Fibroblast of skin of scalp (primary cell): ENCODE measurements around the gene THSD4.
A peak's percentile ranks its signal among the peaks of the same experiment; 100 is the strongest.
"Not testable (repeated sequence)": the region's sequence is repeated elsewhere in the genome, so short reads cannot be mapped to it uniquely, and the experiment has no call there.

Experiments used
- DNase-seq: peaks from one replicate; pipeline ENCODE4 v3.0.0-alpha.2; 2013

THSD4 gene

DNA sequence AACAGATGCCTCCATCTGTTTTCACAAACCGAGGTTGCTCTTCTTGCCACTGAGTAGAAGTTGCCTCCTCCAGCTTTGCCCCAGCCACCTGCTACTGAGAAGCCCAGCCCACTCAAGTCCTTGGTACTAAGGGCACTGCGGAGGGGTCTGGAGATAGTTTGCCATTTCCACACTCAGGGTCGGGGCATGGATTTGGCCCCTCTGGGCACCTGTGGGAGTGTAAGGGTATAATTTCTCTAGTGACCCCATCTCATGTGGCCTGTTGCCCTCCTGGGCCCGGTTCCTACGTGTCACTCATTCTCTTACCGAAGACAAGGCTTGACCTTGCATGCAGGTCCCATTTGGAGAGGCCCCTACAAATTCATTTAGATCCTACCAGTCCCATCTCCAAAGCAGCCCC, 79.0 kb downstream of the THSD4 start:
- DNase-seq: no peak

DNA sequence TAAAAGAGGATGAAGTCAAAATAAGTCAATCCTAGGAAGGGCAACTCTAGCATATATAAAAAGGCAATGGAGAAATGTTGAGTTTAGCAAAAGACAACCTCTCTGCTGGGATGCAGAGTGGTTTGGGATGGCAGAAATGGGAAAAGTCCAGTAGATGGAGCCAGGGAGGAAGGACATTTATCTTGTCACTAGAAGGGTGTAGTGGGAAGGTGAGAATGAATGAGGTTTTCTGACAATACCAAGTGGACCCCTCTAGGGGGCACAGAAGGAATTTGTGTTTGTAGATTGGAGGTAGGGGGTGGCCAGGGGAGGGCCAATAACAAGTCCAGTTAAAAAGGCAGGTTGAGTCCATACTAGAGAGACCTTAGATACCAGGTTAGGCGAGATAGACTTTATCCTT, 80.0 kb downstream of the THSD4 start:
- DNase-seq: no peak

DNA sequence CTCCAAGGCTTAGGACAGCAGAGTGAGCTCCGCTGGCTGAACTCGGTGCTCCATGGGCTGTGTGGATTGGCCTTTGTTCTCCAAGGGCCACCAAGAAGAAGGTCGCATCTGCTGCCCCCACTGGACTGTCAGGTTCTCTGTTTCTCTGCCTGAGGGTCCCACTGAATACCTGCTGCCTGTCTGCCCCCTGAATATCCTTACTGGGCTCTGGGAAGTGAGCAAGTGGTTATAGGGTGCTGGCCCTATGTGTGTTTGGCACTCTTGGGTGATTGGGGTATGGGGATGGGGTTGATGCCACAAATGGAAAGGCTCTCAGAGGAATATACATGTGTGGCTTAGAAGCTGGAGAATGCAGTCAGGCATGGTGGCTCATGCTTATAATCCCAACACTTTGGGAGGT, 82.3 kb downstream of the THSD4 start:
- no peak for DNase-seq

DNA sequence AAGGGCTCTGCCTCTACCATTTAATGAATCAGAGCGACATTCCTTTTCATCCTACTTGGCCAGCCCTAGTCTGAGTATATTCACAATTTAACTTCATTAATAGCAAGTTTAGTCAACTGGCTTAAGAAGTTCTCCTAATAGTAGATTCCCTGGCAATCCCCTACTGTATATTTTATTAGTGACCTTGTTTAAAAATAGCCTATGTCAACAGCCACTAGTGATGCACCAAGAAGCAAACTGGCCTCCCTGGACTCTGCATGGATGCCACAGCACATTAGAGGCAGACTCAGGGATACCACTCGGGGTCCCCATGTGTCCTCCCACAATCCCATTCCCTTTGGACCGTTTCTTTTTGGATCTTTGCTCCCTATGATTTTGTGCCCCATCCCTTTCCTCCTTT, 83.6 kb downstream of the THSD4 start:
- DNase-seq: no peak

DNA sequence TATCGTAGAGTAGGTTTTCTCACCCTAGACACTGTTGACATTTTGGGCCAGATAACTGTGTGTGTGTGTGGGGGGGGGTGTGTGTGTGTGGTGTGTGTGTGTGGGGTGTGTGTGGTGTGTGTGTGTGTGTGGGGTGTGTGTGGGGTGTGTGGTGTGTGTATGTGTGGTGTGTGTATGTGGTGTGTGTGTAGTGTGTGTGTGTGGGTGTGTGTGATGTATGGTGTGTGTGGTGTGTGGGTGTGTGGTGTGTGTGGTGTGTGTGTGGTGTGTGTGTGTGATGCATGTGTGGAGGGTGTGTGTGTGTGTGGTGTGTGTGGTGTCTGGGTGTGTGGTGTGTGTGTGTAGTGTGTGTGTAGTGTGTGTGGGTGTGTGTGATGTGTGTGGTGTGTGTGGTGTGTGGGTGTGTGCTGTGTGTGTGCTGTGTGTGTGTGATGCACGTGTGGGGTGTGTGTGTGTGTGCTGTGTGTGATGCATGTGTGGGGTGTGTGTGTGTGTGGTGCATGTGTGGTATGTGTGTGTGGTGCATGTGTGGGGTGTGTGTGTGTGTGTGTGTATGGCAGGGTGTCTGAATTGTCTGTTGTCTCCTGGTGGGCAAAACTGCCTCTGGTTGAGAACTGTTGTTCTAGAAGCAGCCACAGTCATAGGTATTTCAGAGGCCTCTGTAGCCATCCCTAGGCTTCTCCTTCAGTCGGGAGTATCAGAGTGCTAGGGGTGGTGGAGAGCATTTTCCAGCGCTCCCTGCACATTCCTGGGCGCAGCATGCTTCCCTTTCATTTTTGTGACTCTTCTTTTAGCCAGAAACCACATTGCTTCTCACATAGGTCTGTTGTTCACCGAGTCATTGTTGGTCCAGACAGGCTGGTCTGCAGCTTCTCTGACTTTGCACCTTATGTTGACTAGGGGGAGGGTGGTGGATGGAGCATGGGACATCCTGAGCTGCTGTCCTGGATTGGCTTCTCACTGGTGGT, 84.4 kb downstream of the THSD4 start:
- DNase-seq: peak; percentile 40

DNA sequence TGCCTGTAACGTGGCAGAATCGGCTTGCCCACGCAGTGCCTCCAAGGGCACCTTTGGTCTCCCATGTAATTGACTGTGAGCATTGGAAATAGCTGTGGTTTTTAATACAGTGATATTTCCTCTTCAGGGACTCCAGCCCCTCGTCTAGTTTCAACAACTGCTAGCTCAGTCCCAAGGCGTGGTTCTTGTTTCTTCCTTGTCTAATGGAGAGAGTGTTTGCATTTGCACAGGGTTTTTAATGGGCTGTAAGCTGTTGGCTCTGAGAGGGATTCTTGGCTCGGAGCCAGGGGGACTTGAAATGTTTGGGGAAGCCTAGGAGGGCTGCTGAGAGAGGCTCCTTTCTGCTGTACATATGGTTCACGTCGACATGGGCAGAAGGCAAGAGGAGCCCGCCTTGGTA, 86.2 kb downstream of the THSD4 start:
- DNase-seq: no peak

DNA sequence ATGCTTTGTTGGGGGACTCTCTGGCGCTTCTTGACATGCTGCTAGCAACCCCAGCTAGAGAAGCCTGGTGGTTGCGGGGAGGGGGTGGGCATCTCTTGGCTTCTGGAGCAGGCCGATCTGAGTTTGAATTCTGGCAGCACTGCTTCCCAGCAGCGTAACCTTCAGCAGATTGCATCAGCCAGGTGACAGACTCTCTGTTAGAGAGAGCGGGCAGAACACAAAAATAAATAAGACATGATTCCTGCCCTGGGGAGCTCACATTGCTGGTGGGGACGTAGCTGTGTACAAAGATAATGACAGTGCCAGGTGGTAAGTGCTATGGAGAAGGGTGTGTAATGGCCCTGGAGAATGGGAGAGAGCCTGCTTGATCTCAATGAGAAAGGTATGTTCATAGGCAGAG, 87.4 kb downstream of the THSD4 start:
- DNase-seq: no peak

DNA sequence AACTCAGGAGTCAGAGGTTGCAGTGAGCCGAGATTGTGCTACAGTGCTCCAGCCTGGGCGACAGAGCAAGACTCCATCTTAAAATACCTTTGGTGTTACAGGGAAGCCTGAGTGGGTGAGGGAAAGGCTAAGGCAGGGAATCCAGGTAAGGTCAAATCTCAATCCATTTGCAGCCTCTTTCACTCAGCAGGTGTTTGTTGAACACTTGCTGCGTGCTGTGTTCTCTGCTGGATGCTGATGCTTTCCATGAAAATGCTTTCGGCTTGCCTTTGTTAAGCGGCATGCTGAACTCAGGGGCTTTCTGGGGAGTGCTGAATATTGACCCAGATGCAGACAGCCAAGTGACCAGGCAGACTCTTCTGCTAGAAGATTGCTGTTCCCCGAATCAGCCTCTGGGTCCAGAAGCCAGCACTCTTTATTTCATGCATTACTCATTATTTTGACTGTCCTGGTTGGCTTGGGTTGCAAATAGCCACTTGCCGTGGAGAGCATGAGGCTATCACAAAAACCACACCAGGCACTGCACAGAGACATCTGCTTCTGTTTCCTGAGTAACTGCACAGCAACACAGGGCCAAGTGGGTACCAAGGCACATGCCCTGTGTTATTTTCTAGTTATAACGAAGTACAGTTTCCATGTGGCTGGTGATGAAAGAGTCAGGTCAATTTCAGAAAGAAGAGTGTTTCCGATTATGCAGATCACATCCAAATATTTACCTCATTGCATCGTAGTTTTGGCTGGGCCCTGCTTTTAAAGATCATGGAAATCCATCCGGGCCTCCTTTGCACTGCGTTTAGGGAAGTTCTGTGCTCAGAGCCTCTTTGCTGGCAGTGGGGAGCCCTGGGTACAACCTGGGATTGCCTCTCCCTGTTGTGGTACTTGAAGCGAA, 88.6 kb downstream of the THSD4 start:
- no peak for DNase-seq

DNA sequence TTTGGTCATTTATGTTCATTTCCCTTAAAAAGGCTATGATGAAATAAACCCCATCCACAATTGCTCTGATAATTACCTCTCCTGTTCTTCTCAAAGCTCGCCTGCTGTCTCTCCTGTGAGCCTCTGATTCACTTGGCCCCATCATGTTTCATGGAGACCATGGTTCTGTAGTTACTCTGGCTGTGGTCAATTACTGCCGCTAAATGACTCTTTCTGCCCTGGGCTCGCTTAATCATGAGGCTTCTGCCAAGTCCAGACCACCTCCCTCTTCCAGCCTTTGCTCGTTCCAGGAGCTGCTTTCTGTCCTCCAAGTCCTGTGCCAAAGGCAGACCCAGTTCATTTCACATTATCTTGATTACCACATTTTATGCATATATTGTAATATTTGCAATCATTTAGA, 91.9 kb downstream of the THSD4 start:
- no peak for DNase-seq

DNA sequence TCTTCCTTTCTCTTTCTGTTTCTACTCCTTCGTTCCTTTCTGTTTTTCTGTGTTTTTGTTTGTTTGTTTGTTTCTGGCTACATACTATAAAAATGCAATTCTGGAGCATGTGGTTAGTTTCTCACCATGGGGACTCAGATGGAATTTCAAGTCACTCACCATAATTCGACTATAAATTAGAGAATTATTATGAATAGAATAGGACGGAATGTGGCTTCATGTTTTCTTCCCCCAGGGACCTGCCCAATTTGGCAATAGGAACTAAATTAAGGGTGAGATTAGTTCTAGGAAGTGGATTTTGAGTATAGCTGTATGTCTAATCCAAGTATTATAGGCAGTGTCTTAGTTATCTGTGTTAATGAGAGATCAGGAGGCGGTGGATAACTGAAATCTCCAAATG, 96.9 kb downstream of the THSD4 start:
- DNase-seq: peak; percentile 72

DNA sequence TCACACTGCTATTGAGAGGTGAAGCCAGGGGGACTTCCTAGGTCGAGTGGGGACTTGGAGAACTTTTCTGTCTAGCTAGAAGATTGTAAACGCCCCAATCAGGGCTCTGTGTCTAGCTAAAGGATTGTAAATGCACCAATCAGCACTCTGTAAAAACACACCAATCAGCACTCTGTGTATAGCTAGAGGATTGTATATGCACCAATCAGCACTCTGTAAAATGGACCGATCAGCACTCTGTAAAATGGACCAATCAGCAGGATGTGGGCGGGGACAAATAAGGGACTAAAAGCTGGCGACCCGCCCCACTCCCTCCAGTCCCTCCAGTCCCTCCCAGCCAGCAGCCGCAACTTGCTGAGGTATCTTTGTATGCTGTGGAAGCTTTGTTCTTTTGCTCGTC, 98.7 kb downstream of the THSD4 start:
- DNase-seq: not testable (repeated sequence)

DNA sequence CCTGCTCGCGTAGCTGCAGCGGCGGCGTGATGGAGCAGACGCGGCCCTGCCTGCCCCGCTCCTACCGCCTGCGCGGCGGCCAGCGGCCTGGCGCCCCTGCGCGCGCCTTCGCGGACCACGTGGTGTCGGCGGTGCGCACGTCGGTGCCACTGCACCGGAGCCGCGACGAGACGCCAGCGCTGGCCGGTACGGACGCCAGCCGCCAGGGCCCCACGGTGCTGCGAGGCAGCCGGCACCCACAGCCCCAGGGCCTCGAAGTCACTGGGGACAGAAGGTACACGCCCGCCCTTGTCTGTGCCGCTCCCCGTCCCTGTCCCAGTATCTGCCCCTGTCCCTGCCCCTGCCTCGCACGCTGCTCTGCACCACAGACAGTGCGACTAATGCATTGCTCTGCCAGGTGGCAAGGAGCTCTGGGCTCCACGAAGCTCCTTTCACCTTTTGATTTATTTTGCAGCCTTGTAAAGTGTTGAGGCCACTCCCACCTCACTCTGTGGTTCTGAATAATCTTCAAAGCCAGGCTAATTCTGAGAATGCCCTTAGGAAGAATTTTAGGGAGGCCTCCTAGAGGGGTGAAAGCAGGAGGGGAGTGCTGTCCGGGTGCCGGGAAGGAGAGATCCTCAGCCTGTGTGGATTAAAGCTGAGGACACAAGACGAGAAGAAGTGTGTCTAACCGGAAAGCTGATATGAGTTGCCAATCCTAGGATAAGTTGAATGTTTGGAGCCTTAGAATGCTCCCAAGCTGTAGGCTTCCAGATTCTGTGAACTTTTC, 100.0 kb downstream of the THSD4 start:
- no peak for DNase-seq

DNA sequence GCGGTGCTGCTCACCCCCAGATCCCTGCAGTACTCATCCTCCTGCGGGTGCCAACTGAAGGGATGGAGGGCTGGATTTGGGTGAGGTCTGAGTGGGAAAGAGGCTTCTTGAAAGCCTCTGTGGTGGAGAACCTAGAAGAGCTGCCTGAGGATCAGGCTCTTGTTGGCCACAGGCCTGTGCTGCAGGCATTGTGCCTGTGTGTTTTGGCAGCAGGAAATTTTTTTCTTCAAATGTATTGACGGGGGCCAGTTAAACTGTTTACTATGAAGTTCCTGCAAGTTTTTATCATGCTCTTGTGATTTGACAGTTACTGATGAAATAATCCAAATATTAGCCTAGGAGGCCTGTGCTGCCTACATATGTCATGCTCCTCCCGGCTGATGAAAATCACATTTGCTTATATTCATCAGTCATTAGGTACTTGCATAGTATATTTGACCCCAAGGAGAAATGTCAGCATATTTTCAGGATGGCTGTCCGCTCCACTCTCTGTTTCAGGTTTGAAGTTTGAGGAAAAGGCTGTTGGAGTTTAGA, 103.1 kb downstream of the THSD4 start:
- DNase-seq: no peak

DNA sequence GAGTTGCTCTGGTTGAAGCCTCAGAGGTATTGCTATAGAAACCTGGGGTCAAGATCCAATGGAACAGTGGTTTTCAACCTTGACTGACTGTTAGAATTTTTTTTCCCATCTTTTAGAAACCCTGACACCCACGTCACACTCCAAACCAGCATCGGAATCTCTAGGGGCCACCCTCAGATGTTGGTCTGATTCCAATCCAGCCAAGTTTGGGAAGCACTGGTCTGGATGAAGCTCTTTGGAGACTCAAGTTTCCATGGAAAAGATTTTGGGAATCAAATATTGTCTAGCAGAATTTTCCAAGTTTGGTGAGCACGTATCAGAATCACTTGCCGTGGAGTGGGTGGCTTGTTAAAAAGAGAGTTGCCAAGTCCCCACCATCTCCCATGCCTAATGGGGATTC, 103.8 kb downstream of the THSD4 start:
- no peak for DNase-seq

DNA sequence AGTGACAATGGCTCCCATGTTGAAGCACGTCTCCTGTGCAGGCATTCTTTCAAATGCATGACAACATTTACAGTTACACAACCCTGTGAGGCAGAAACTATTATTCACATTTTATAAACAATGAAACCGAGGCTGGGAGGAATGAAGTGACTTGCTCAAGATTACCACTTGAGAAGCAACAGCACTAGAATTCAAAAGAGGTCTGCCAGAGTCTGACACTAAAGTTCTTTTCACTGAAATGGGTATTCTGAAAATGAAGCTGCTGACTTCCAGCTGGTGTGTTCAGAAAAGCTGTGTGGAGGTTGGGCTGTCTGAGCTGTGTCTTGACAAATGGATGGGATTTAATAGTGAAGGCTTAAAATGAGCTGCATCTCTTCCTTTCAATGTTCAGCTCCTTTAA, 104.4 kb downstream of the THSD4 start:
- peak; percentile 47 for DNase-seq

DNA sequence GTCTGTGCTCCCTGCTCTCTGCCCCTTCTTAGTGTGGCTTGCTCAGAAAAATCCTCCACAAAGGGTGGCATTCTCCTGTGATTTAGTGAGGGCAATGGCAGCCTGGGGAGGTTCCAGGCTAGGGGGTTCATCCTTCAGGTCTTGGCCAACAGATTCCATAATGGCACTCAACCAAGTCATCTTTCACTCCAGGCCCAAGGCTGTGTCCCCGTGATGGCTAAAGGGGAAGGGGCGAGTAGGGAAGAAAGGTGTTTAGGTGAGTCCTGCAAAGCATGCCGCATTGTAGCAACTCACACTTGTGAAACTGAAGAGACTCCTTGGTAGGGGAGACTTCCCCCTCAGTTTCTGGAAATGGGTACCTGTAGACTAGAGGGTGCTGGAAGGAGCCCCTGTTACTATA, 105.6 kb downstream of the THSD4 start:
- no peak for DNase-seq

DNA sequence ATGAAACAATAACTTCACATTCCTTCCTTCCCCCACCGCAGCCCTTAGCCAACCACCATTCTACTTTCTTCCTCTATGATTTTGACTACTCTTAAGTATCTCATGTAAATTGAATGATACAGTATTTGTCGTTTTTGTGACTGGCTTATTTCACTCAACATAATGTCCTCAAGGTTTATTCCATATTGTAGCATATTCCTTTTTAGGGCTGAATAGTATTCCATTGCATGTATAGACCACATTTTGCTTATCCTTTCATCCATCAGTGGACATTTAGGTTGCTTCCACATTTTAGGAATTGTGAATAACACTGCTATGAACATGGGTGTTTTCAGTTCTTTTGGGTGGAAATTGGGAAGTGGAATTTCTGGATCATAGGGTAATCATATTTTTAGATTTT, 106.1 kb downstream of the THSD4 start:
- DNase-seq: no peak

DNA sequence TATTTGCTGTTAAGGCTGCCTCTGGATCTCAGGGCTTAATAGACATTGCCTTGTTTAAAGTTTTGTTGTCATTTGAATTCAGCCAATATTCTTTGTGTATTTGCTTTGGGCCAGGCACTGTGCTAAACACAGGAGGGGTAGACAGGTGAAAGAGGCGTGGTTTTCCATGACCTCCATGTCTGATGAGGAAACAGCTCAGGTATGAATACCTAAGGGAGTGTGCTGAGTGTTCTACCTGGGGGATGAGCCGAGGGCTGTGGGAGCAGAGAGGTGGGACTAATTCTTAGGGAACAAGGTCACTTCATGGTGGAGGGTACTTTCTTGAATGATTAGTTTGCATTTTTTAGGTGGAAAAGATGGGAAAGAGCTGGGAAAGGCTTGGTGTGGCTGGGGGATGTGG, 108.2 kb downstream of the THSD4 start:
- no peak for DNase-seq

DNA sequence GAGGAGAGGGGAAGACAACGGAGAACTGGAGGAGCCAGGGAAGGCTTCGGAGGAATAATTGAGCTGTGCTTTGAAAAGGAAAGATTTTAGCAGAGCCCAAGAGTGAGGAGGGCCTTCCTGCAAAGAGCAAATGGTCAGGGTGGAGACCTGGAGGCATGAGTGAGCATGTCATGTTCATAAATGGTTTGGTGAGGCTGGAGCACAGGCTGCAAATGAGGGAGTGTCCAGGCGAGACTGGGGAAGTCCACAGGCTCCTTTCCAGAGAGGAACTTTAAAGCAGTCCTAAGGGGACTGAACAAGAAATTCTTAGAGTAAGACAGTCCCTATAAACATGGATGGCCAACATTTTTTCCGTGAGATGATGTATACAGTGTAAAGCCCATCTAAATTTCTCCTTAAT, 108.8 kb downstream of the THSD4 start:
- no peak for DNase-seq

DNA sequence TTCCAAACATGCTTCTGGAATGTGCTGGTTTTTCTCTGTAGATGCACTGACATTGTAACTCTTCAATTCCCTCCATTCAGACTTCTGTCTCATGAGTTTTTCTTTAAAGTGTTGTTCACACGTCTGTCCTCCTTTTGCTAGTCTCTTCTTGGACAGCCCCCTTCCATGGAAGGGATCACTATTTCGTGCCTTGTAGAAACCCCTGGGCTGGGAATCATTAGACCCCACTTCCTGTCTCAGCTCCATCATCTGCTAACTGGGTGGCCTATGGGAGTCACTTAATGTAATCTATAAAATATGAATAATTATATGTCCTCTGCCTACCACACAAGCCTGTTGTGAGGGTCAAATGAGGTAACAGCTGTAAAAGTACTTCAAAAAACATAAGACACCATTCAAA, 110.6 kb downstream of the THSD4 start:
- DNase-seq: peak; percentile 41

DNA sequence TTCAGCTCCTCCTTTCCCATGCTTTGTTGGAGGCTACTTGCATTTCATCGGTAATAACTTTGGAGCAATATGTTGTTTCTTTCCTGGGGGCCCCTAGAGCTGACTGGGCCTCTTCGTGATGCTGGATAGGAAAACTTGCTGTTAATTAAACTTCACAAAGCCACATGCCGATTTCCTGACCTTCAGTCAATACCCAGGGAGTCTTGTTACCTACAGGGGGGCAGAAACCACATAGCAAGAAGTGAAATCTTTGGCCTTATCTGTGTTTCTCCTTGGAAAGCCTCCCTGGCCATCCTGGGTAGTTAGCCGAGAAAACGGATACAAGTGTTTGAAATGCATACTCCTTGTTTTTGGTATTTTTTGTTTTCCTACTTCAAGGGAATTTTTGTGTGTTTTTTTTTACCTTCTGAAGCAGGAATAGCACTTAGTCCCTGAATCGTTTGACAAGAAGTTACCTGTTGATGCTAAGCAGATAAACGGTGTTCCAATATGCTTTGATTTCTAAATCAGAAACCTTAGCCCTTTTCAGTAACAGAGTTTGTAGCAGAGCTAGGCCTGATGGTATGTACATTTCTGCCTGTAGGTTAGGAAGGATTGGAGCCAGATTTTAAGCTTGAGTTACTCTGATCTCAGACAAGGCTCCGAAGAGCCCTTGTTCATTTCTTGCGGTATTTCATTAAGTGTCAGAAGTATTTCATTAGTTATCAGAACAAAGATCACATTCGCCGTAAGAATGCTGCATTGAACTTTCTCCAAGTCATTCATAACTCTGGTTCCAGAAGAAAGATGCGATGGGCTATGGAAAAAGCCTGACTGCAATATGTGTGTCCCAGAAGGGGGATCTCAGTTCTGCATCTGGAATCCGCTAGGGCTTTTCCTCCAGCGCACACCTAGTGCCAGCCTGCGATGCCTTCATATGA, 111.5 kb downstream of the THSD4 start:
- no peak for DNase-seq
